Ishikawa (cell line): ENCODE data around the gene STK25.

Source experiments
- CEBPB ChIP-seq: IDR thresholded peaks from 2 replicates; pipeline ENCODE4 v1.6.1; 2012
- CREB1 ChIP-seq: IDR thresholded peaks from 2 replicates; pipeline ENCODE4 v1.6.1; 2012; ENCODE audit warnings: low read depth
- EGR1 ChIP-seq: IDR thresholded peaks from 2 replicates; pipeline ENCODE4 v1.6.1; 2012
- EP300 ChIP-seq: IDR thresholded peaks from 2 replicates; pipeline ENCODE4 v1.6.1; 2012; ENCODE audit warnings: borderline replicate concordance
- FOXM1 ChIP-seq: IDR thresholded peaks from 2 replicates; pipeline ENCODE4 v1.6.1; 2012; ENCODE audit warnings: low read depth, borderline replicate concordance
- MAX ChIP-seq: IDR thresholded peaks from 2 replicates; pipeline ENCODE4 v1.6.1; 2012
- NFIC ChIP-seq: IDR thresholded peaks from 2 replicates; pipeline ENCODE4 v1.6.1; 2012
- RAD21 ChIP-seq: IDR thresholded peaks from 2 replicates; pipeline ENCODE4 v1.6.1; 2012; ENCODE audit warnings: low read depth
- REST ChIP-seq: IDR thresholded peaks from 2 replicates; pipeline ENCODE4 v1.6.1; 2012; ENCODE audit warnings: low read depth, mild to moderate bottlenecking
- TAF1 ChIP-seq: IDR thresholded peaks from 2 replicates; pipeline ENCODE4 v1.6.1; 2012; ENCODE audit warnings: low read depth, mild to moderate bottlenecking
- TCF12 ChIP-seq: IDR thresholded peaks from 2 replicates; pipeline ENCODE4 v1.6.1; 2012; ENCODE audit warnings: low read depth
- TEAD4 ChIP-seq: IDR thresholded peaks from 2 replicates; pipeline ENCODE4 v1.6.1; 2012
- USF1 ChIP-seq: IDR thresholded peaks from 2 replicates; pipeline ENCODE4 v1.6.1; 2012
- YY1 ChIP-seq: IDR thresholded peaks from 2 replicates; pipeline ENCODE4 v1.6.1; 2012; ENCODE audit warnings: low read depth
- ZBTB7A ChIP-seq: IDR thresholded peaks from 2 replicates; pipeline ENCODE4 v1.6.1; 2012; ENCODE audit warnings: low read depth

The STK25 gene

GRCh38 chr2:241531161-241531722 is 22.9 kb upstream of the STK25 start:
- no peak for TF ChIP-seq EGR1
- TF ChIP-seq TEAD4 = no peak
- no peak for TF ChIP-seq TAF1
- no peak for TF ChIP-seq EP300
- TF ChIP-seq FOXM1 = no peak
- no peak for TF ChIP-seq USF1

GRCh38 chr2:241530571-241530970 is 22.2 kb upstream of the STK25 start:
- no peak for TF ChIP-seq USF1
- TF ChIP-seq TCF12 = no peak
- TF ChIP-seq CEBPB = no peak
- no peak for TF ChIP-seq TEAD4
- TF ChIP-seq MAX = no peak
- TF ChIP-seq YY1 = no peak
- TF ChIP-seq NFIC = no peak
- no peak for TF ChIP-seq ZBTB7A
- no peak for TF ChIP-seq EP300
- TF ChIP-seq TAF1 = no peak
- no peak for TF ChIP-seq RAD21
- no peak for TF ChIP-seq REST
- no peak for TF ChIP-seq FOXM1
- TF ChIP-seq CREB1 = no peak
- TF ChIP-seq EGR1 = no peak

GRCh38 chr2:241522477-241522876 is 14.1 kb upstream of the STK25 start:
- TF ChIP-seq FOXM1 (no peak), TEAD4 (no peak), EGR1 (no peak), TAF1 (no peak), MAX (no peak), CEBPB (no peak)

- TF ChIP-seq USF1 (no peak), EGR1 (no peak), RAD21 (no peak), NFIC (no peak), FOXM1 (no peak), ZBTB7A (no peak), REST (no peak), TAF1 (no peak), CREB1 (no peak)
Measured at GRCh38 chr2:241519669-241520068, 11.3 kb upstream of the STK25 start.

GRCh38 chr2:241517297-241517696 is 8.9 kb upstream of the STK25 start:
- no peak for TF ChIP-seq MAX
- TF ChIP-seq ZBTB7A = no peak
- no peak for TF ChIP-seq RAD21
- TF ChIP-seq TCF12 = no peak
- TF ChIP-seq USF1 = no peak
- no peak for TF ChIP-seq EP300
- no peak for TF ChIP-seq NFIC
- TF ChIP-seq YY1 = no peak
- TF ChIP-seq TEAD4 = no peak
- TF ChIP-seq TAF1 = no peak
- no peak for TF ChIP-seq EGR1
- no peak for TF ChIP-seq FOXM1
- no peak for TF ChIP-seq CREB1
- no peak for TF ChIP-seq REST
- no peak for TF ChIP-seq CEBPB
